ENCODE results near the gene KRTAP1-3. TPM values are rescaled to one million over a fixed set of nuclear protein-coding genes. Genes with fewer than 3 reads are reported as not detected.

Gene KRTAP1-3
- total RNA-seq, 3 donors from 2014 or later (not counting 1 experiment from before 2014, with no cell fraction given), result not detected

GRCh38 chr17:41013606-41014005, 21.1 kb downstream of the KRTAP1-3 start:
- H3K4me3 ChIP-seq (ENCODE audit: low read length), result no peak overlapping the region
- no peaks in the 10 kb centered on the region for H3K27me3 ChIP-seq (ENCODE audit: control insufficient read depth, insufficient read depth, low read length)
- TF ChIP-seq CTCF (IDR thresholded peaks at IDR 0.05), result no peak
- no peak overlapping the region for H3K27ac Mint-ChIP-seq
- no peaks in the 10 kb centered on the region for H3K36me3 ChIP-seq (ENCODE audit: control insufficient read depth, insufficient read depth, low read length)
- 76% methylated on average over 1 of the region's 1 CpG for WGBS (ENCODE audit: insufficient coverage)
- no peaks in the 10 kb centered on the region for H3K9me3 Mint-ChIP-seq
- H3K4me1 Mint-ChIP-seq, result no peaks in the 10 kb centered on the region
- intact Hi-C loops (cut with micrococcal nuclease), result no loop called here
- no peaks in the 10 kb centered on the region for H3K9me3 ChIP-seq (ENCODE audit: control insufficient read depth, insufficient read depth, low read length)
- no peaks in the 10 kb centered on the region for H3K4me1 ChIP-seq (ENCODE audit: control insufficient read depth, insufficient read depth, low read length)
- H3K27me3 Mint-ChIP-seq (ENCODE audit: low read depth in 2 of 2), result peaks cover 22 to 24% of the 10 kb centered on the region in 2 donors
- H3K4me3 Mint-ChIP-seq, result no peak overlapping the region
- no peaks in the 10 kb centered on the region for H3K36me3 Mint-ChIP-seq
- DNase-seq, result no peak
- no peak overlapping the region for H3K27ac ChIP-seq (ENCODE audit: low read length)
- ATAC-seq, result no peak

GRCh38 chr17:41013181-41013580, 21.5 kb downstream of the KRTAP1-3 start:
- no peaks in the 10 kb centered on the region for H3K36me3 ChIP-seq (ENCODE audit: control insufficient read depth, insufficient read depth, low read length)
- no peak overlapping the region for H3K27ac ChIP-seq (ENCODE audit: low read length)
- TF ChIP-seq CTCF (IDR thresholded peaks at IDR 0.05), result no peak
- H3K4me1 ChIP-seq (ENCODE audit: control insufficient read depth, insufficient read depth, low read length), result no peaks in the 10 kb centered on the region
- intact Hi-C loops (cut with micrococcal nuclease), result no loop called here
- H3K27ac Mint-ChIP-seq, result no peak overlapping the region
- no peaks in the 10 kb centered on the region for H3K27me3 ChIP-seq (ENCODE audit: control insufficient read depth, insufficient read depth, low read length)
- H3K4me3 Mint-ChIP-seq, result no peak overlapping the region
- no peaks in the 10 kb centered on the region for H3K36me3 Mint-ChIP-seq
- ATAC-seq (no peak), DNase-seq (no peak)
- H3K27me3 Mint-ChIP-seq (ENCODE audit: low read depth in 2 of 2), result peaks cover 19 to 24% of the 10 kb centered on the region in 2 donors
- H3K9me3 ChIP-seq (ENCODE audit: control insufficient read depth, insufficient read depth, low read length), result no peaks in the 10 kb centered on the region
- no peak overlapping the region for H3K4me3 ChIP-seq (ENCODE audit: low read length)
- no peaks in the 10 kb centered on the region for H3K4me1 Mint-ChIP-seq
- WGBS (ENCODE audit: insufficient coverage), result 96% methylated on average over 3 of the region's 3 CpGs
- H3K9me3 Mint-ChIP-seq, result no peaks in the 10 kb centered on the region

GRCh38 chr17:41012326-41013120, 22.2 kb downstream of the KRTAP1-3 start:
- peaks cover 19% of the 10 kb centered on the region in 2 donors for H3K27me3 Mint-ChIP-seq (ENCODE audit: low read depth in 2 of 2)
- H3K9me3 Mint-ChIP-seq, result no peaks in the 10 kb centered on the region
- TF ChIP-seq CTCF (IDR thresholded peaks at IDR 0.05), result no peak
- no peaks in the 10 kb centered on the region for H3K9me3 ChIP-seq (ENCODE audit: control insufficient read depth, insufficient read depth, low read length)
- intact Hi-C loops (cut with micrococcal nuclease), result no loop called here
- H3K36me3 Mint-ChIP-seq, result no peaks in the 10 kb centered on the region
- WGBS (ENCODE audit: insufficient coverage), result 78% methylated on average over 6 of the region's 6 CpGs
- no peaks in the 10 kb centered on the region for H3K4me1 Mint-ChIP-seq
- no peak overlapping the region for H3K27ac ChIP-seq (ENCODE audit: low read length)
- no peak overlapping the region for H3K27ac Mint-ChIP-seq
- ATAC-seq (no peak), DNase-seq (no peak)
- H3K4me1 ChIP-seq (ENCODE audit: control insufficient read depth, insufficient read depth, low read length), result no peaks in the 10 kb centered on the region
- no peaks in the 10 kb centered on the region for H3K27me3 ChIP-seq (ENCODE audit: control insufficient read depth, insufficient read depth, low read length)
- H3K4me3 Mint-ChIP-seq, result no peak overlapping the region
- no peaks in the 10 kb centered on the region for H3K36me3 ChIP-seq (ENCODE audit: control insufficient read depth, insufficient read depth, low read length)
- no peak overlapping the region for H3K4me3 ChIP-seq (ENCODE audit: low read length)

GRCh38 chr17:41010441-41010840, 24.2 kb downstream of the KRTAP1-3 start:
- DNase-seq, result no peak
- ATAC-seq, result no peak
- no peaks in the 10 kb centered on the region for H3K27me3 ChIP-seq (ENCODE audit: control insufficient read depth, insufficient read depth, low read length)
- no peaks in the 10 kb centered on the region for H3K4me1 Mint-ChIP-seq
- intact Hi-C loops (cut with micrococcal nuclease), result no loop called here
- TF ChIP-seq CTCF (IDR thresholded peaks at IDR 0.05), result no peak
- no peak overlapping the region for H3K4me3 Mint-ChIP-seq
- H3K27me3 Mint-ChIP-seq (ENCODE audit: low read depth in 2 of 2), result peaks cover 12 to 17% of the 10 kb centered on the region in 2 donors
- no peak overlapping the region for H3K4me3 ChIP-seq (ENCODE audit: low read length)
- no peaks in the 10 kb centered on the region for H3K9me3 Mint-ChIP-seq
- H3K36me3 ChIP-seq (ENCODE audit: control insufficient read depth, insufficient read depth, low read length), result no peaks in the 10 kb centered on the region
- no peaks in the 10 kb centered on the region for H3K4me1 ChIP-seq (ENCODE audit: control insufficient read depth, insufficient read depth, low read length)
- H3K36me3 Mint-ChIP-seq, result no peaks in the 10 kb centered on the region
- no peak overlapping the region for H3K27ac ChIP-seq (ENCODE audit: low read length)
- H3K9me3 ChIP-seq (ENCODE audit: control insufficient read depth, insufficient read depth, low read length), result no peaks in the 10 kb centered on the region
- no peak overlapping the region for H3K27ac Mint-ChIP-seq

Data from natural killer cell (primary cell).